Neural cell (in vitro differentiated cells): Measurements from ENCODE around the gene AGPAT4. TPM values are rescaled to one million over a fixed set of nuclear protein-coding genes. Genes with fewer than 3 reads are reported as not detected.

Experiments
- H2AFZ ChIP-seq: fragments of 200-600, 300-800 bp; sonication (generic), shearing (Covaris generic); 2 replicates; pipeline ENCODE4 v1.6.0; 2014; ENCODE audit warnings: low read depth, mild to moderate bottlenecking, antibody characterized with exemption, low read length, moderate library complexity
- H3F3A ChIP-seq: fragments of 200-600 bp; shearing (Covaris generic); 2 replicates; pipeline ENCODE4 v1.6.1; 2016; ENCODE audit warnings: mild to moderate bottlenecking, moderate library complexity, mixed read lengths, antibody characterized with exemption, low read length; ENCODE audit not compliant: insufficient read depth, poor library complexity, severe bottlenecking
- H3K27ac ChIP-seq: fragments of 200-600, 300-800 bp; sonication (generic), shearing (Covaris generic); 2 replicates; pipeline ENCODE4 v1.5.1; 2014; ENCODE audit warnings: mild to moderate bottlenecking, low read length, moderate library complexity
- H3K27me3 ChIP-seq: fragments of 300-800, 200-600 bp; sonication (generic), shearing (Covaris generic); 2 replicates; pipeline ENCODE4 v1.6.0; 2014; ENCODE audit warnings: mild to moderate bottlenecking, low read depth, low read length, moderate library complexity; ENCODE audit not compliant: insufficient read depth
- H3K36me3 ChIP-seq: fragments of 300-800, 200-600 bp; sonication (generic), shearing (Covaris generic); 2 replicates; pipeline ENCODE4 v1.5.1; 2014; ENCODE audit warnings: mild to moderate bottlenecking, antibody characterized with exemption, low read length, moderate library complexity; ENCODE audit not compliant: insufficient read depth
- H3K4me2 ChIP-seq: fragments of 300-800, 200-600 bp; sonication (generic), shearing (Covaris generic); 2 replicates; pipeline ENCODE4 v1.6.0; 2014; ENCODE audit warnings: mild to moderate bottlenecking, low read length
- H3K4me3 ChIP-seq: fragments of 300-800, 200-600 bp; sonication (generic), shearing (Covaris generic); 2 replicates; pipeline ENCODE4 v1.5.1; 2014; ENCODE audit warnings: mild to moderate bottlenecking, low read length, moderate library complexity
- H3K79me2 ChIP-seq: fragments of 200-600 bp; shearing (Covaris generic); replicated peaks from 2 replicates; pipeline ENCODE4 v1.6.0; 2014; ENCODE audit warnings: mild to moderate bottlenecking, low read length, moderate library complexity; ENCODE audit not compliant: insufficient read depth
- H3K9ac ChIP-seq: fragments of 300-800, 200-600 bp; sonication (generic), shearing (Covaris generic); 2 replicates; pipeline ENCODE4 v1.6.1; 2016; ENCODE audit warnings: mild to moderate bottlenecking, low read length, mixed read lengths
- H3K9me2 ChIP-seq: fragments of 200-600 bp; shearing (Covaris generic); 2 replicates; pipeline ENCODE4 v1.6.1; 2016; ENCODE audit warnings: mild to moderate bottlenecking, low read length, mixed read lengths; ENCODE audit not compliant: insufficient read depth
- H3K9me3 ChIP-seq: fragments of 200-600, 300-800 bp; sonication (generic), shearing (Covaris generic); 2 replicates; pipeline ENCODE4 v1.6.1; 2016; ENCODE audit warnings: mild to moderate bottlenecking, mixed run types, low read length, moderate library complexity, mixed read lengths
- H4K20me1 ChIP-seq: fragments of 200-600 bp; shearing (Covaris generic); 2 replicates; pipeline ENCODE4 v1.6.1; 2016; ENCODE audit warnings: mild to moderate bottlenecking, mixed run types; ENCODE audit not compliant: insufficient read depth
- EP300 ChIP-seq: fragments of 450-650 bp; conservative IDR thresholded peaks from 2 replicates; pipeline ENCODE4 v1.6.1; 2014; ENCODE audit warnings: antibody characterized with exemption, mild to moderate bottlenecking, moderate library complexity; ENCODE audit not compliant: poor library complexity, severe bottlenecking
- EZH2 ChIP-seq: fragments of 200-600, 300-800 bp; shearing (Covaris generic), sonication (generic); IDR thresholded peaks from 2 replicates; pipeline ENCODE4 v1.6.1; 2014; ENCODE audit warnings: antibody characterized with exemption, low read length, borderline replicate concordance, mild to moderate bottlenecking; ENCODE audit not compliant: insufficient read depth, poor library complexity, severe bottlenecking
- MXI1 ChIP-seq: fragments of 450-650 bp; conservative IDR thresholded peaks from 2 replicates; pipeline ENCODE4 v1.6.1; 2014; ENCODE audit warnings: antibody characterized with exemption, mild to moderate bottlenecking; ENCODE audit not compliant: poor library complexity, severe bottlenecking
- POLR2AphosphoS5 ChIP-seq: IDR thresholded peaks from 2 replicates; pipeline ENCODE4 v1.6.1; 2012
- RAD21 ChIP-seq: fragments of 450-650 bp; conservative IDR thresholded peaks from 2 replicates; pipeline ENCODE4 v1.6.1; 2014; ENCODE audit warnings: antibody characterized with exemption, mild to moderate bottlenecking, moderate library complexity
- SMC3 ChIP-seq: fragments of 450-650 bp; conservative IDR thresholded peaks from 2 replicates; pipeline ENCODE4 v1.6.1; 2014; ENCODE audit warnings: antibody characterized with exemption, mild to moderate bottlenecking, moderate library complexity; ENCODE audit not compliant: poor library complexity
- TAF1 ChIP-seq: IDR thresholded peaks from 2 replicates; pipeline ENCODE4 v1.6.1; 2012; ENCODE audit warnings: low read depth
- polyA plus RNA-seq: library from polyadenylated mRNA; depleted of rRNA; stranded (reverse); fragments of >200 nt; gene quantifications from 2 replicates; pipeline ENCODE4 v1.2.3, GENCODE V29; 2014
- TF ChIP-seq, protein P1 (sequence below): fragments of 450-650 bp; IDR thresholded peaks from 2 replicates; pipeline ENCODE4 v1.5.1; 2014; ENCODE audit warnings: antibody characterized with exemption, mild to moderate bottlenecking, moderate library complexity; ENCODE audit not compliant: poor library complexity, severe bottlenecking
- TF ChIP-seq, protein P2 (sequence below): IDR thresholded peaks from 2 replicates; pipeline ENCODE4 v1.6.1; 2012; ENCODE audit warnings: borderline replicate concordance

Gene AGPAT4
- polyA plus RNA-seq, 1 donor from 2014 or later, result 42.6 TPM

GRCh38 chr6:161150136-161150535 lies 123.7 kb downstream of the AGPAT4 start:
- Histone ChIP-seq H3F3A (no peaks in the 10 kb centered on the region), H3K36me3 (peaks cover 14% of the 10 kb centered on the region)

DNA sequence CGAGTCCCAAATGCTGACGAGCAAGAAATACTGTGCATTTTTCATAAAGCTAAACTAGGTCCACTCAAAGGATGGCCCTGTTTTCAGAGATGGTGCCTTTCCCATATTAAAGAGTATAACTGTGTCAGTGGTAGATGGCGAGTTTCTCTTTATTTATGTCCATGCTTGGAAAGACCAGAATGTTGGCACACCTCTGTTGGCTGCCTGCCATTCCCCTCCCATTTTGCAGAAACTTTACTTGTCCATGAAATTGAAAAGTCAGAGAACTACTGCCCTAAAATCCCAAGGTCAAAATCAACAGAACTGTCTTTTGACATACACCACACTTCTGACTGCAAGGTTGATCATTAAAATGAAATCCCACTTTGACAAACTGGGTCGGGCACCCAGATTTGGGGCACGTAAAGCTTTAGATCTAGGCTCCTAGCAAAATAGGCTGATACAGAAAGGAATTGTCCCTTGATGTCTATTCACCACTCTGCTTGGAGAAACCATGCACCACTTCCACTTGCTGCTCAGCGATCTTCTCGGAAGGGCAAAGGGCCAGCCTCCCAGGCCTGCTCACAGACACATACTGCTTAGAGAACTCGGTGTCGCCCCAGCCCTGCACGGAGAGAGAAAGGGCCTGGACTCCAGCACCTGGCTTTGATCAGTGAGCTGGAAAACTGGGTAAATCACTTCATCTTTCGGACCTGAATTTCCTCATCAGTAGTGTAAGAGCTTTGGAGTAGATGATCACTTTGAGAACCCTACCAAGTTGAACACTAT lies 130.0 kb downstream of the AGPAT4 start:
- no peak overlapping the region for H2AFZ ChIP-seq
- peaks cover 4% of the 10 kb centered on the region for H3K36me3 ChIP-seq
- no peak overlapping the region for H3K27ac ChIP-seq
- H3K27me3 ChIP-seq, result no peaks in the 10 kb centered on the region
- no peak overlapping the region for H3K4me3 ChIP-seq
- no peaks in the 10 kb centered on the region for H3K9me2 ChIP-seq
- no peak overlapping the region for H3K9ac ChIP-seq
- H3K9me3 ChIP-seq, result no peaks in the 10 kb centered on the region
- H3K4me2 ChIP-seq, result no peak overlapping the region
- TF ChIP-seq RAD21 (no peak), MXI1 (no peak)
- H3K79me2 ChIP-seq, result no peaks in the 10 kb centered on the region
- H4K20me1 ChIP-seq, result no peaks in the 10 kb centered on the region
- H3F3A ChIP-seq, result no peaks in the 10 kb centered on the region

More at GRCh38 chr6:161150136-161150535, 123.7 kb downstream of the AGPAT4 start:
- Histone ChIP-seq H3K79me2 (no peaks in the 10 kb centered on the region), H3K9me3 (no peaks in the 10 kb centered on the region), H4K20me1 (no peaks in the 10 kb centered on the region), H3K9me2 (no peaks in the 10 kb centered on the region), H3K4me3 (no peak overlapping the region), H3K27me3 (no peaks in the 10 kb centered on the region), H3K4me2 (no peak overlapping the region), H2AFZ (no peak overlapping the region), H3K27ac (no peak overlapping the region), H3K9ac (no peak overlapping the region)
- no peak for TF ChIP-seq MXI1
- TF ChIP-seq RAD21, result no peak
- TF ChIP-seq, protein P1, sequence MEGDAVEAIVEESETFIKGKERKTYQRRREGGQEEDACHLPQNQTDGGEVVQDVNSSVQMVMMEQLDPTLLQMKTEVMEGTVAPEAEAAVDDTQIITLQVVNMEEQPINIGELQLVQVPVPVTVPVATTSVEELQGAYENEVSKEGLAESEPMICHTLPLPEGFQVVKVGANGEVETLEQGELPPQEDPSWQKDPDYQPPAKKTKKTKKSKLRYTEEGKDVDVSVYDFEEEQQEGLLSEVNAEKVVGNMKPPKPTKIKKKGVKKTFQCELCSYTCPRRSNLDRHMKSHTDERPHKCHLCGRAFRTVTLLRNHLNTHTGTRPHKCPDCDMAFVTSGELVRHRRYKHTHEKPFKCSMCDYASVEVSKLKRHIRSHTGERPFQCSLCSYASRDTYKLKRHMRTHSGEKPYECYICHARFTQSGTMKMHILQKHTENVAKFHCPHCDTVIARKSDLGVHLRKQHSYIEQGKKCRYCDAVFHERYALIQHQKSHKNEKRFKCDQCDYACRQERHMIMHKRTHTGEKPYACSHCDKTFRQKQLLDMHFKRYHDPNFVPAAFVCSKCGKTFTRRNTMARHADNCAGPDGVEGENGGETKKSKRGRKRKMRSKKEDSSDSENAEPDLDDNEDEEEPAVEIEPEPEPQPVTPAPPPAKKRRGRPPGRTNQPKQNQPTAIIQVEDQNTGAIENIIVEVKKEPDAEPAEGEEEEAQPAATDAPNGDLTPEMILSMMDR, result no peak
- TF ChIP-seq, protein P2, sequence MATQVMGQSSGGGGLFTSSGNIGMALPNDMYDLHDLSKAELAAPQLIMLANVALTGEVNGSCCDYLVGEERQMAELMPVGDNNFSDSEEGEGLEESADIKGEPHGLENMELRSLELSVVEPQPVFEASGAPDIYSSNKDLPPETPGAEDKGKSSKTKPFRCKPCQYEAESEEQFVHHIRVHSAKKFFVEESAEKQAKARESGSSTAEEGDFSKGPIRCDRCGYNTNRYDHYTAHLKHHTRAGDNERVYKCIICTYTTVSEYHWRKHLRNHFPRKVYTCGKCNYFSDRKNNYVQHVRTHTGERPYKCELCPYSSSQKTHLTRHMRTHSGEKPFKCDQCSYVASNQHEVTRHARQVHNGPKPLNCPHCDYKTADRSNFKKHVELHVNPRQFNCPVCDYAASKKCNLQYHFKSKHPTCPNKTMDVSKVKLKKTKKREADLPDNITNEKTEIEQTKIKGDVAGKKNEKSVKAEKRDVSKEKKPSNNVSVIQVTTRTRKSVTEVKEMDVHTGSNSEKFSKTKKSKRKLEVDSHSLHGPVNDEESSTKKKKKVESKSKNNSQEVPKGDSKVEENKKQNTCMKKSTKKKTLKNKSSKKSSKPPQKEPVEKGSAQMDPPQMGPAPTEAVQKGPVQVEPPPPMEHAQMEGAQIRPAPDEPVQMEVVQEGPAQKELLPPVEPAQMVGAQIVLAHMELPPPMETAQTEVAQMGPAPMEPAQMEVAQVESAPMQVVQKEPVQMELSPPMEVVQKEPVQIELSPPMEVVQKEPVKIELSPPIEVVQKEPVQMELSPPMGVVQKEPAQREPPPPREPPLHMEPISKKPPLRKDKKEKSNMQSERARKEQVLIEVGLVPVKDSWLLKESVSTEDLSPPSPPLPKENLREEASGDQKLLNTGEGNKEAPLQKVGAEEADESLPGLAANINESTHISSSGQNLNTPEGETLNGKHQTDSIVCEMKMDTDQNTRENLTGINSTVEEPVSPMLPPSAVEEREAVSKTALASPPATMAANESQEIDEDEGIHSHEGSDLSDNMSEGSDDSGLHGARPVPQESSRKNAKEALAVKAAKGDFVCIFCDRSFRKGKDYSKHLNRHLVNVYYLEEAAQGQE, result no peak
- TF ChIP-seq SMC3, result no peak
- no peak for TF ChIP-seq TAF1
- no peak for TF ChIP-seq EP300
- no peak for TF ChIP-seq POLR2AphosphoS5
- no peak for TF ChIP-seq EZH2
